ENCODE measurements around the gene KCNH5. TPM values are rescaled to one million over a fixed set of nuclear protein-coding genes. Genes with fewer than 3 reads are reported as not detected.

Gene KCNH5
- polyA plus RNA-seq, 2 of the 4 experiments (the other 2 are of a cell fraction) = 0.01 TPM; not detected in 1

DNA sequence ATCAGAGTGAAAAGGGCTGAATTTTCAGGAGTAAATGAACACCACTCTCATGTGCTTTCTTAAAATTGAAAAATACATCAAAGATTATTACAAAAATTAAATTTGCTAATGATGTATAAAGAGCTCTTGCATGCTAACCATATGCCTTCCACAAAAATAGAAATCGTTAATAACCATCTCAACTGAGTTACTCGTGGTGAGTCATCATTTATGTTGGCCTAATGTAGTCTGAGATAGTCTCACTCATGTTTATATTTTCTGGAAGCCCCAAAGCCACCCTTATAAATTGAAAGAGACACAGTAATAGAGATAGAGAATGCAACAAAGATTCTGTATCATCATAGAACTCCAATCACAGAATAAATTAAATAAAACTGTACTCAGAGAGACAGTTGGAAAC, 131.2 kb downstream of the KCNH5 start:
- Histone ChIP-seq H3K9me3 (no peaks in the 10 kb centered on the region), H3K4me1 (no peaks in the 10 kb centered on the region), H3K4me2 (no peak overlapping the region), H3K27ac (no peak overlapping the region), H3K4me3 (no peak overlapping the region)
- TF ChIP-seq FOSL2 (IDR thresholded peaks at IDR 0.05) = no peak
- peak; percentile 54; the same call in 1 of the 2 replicates for TF ChIP-seq FOSL2 (CRISPR knock-in tag; IDR thresholded peaks at IDR 0.05)
- no peak for TF ChIP-seq CBX8 (IDR thresholded peaks at IDR 0.05)
- no peak for TF ChIP-seq ZFP36 (IDR thresholded peaks at IDR 0.05; ENCODE audit: borderline replicate concordance, partially characterized antibody)
- TF ChIP-seq CHD4 (IDR thresholded peaks at IDR 0.05; ENCODE audit: borderline replicate concordance) = no peak
- no peak for TF ChIP-seq RFX5 (IDR thresholded peaks at IDR 0.05)
- no peak for TF ChIP-seq JUN (IDR thresholded peaks at IDR 0.05)
- FAIRE-seq = no peak
- POLR2A ChIA-PET = no interaction called here
- CTCF ChIA-PET = no interaction called here
- 3% methylated on average over 2 of the region's 2 CpGs for WGBS (ENCODE audit: missing lambda C conversion rate)
- DNase-seq (ENCODE audit: low read depth in 1 of 2, low spot score in 1 of 2) = no peak
- ATAC-seq = no peak

- H3K9me3 ChIP-seq = no peaks in the 10 kb centered on the region
- ChIA-PET CTCF (no interaction called here), POLR2A (no interaction called here)
- DNase-seq (ENCODE audit: low read depth in 1 of 2, low spot score in 1 of 2) (peak in 1 of 2 experiments; percentile 1), FAIRE-seq (no peak), ATAC-seq (no peak)
- H3K27ac ChIP-seq = no peak overlapping the region
- TF ChIP-seq CBX2 (IDR thresholded peaks at IDR 0.05; ENCODE audit: borderline replicate concordance, low read depth) = no peak
- no peak for TF ChIP-seq ZNF302 (CRISPR knock-in tag; IDR thresholded peaks at IDR 0.05)
- TF ChIP-seq, protein P1, sequence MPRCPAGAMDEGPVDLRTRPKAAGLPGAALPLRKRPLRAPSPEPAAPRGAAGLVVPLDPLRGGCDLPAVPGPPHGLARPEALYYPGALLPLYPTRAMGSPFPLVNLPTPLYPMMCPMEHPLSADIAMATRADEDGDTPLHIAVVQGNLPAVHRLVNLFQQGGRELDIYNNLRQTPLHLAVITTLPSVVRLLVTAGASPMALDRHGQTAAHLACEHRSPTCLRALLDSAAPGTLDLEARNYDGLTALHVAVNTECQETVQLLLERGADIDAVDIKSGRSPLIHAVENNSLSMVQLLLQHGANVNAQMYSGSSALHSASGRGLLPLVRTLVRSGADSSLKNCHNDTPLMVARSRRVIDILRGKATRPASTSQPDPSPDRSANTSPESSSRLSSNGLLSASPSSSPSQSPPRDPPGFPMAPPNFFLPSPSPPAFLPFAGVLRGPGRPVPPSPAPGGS (IDR thresholded peaks at IDR 0.05) = no peak
- TF ChIP-seq ZSCAN20 (CRISPR knock-in tag; IDR thresholded peaks at IDR 0.05) = no peak
- TF ChIP-seq JUN (IDR thresholded peaks at IDR 0.05) = no peak
- no peak for TF ChIP-seq TP53 (CRISPR knock-in tag; IDR thresholded peaks at IDR 0.05)
- TF ChIP-seq, protein P2, sequence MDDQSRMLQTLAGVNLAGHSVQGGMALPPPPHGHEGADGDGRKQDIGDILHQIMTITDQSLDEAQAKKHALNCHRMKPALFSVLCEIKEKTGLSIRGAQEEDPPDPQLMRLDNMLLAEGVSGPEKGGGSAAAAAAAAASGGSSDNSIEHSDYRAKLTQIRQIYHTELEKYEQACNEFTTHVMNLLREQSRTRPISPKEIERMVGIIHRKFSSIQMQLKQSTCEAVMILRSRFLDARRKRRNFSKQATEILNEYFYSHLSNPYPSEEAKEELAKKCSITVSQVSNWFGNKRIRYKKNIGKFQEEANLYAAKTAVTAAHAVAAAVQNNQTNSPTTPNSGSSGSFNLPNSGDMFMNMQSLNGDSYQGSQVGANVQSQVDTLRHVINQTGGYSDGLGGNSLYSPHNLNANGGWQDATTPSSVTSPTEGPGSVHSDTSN (IDR thresholded peaks at IDR 0.05) = no peak
- TF ChIP-seq NR3C1 (IDR thresholded peaks at IDR 0.05) = no peak
- no peak for TF ChIP-seq KDM5A (IDR thresholded peaks at IDR 0.05)
- TF ChIP-seq USF2 (IDR thresholded peaks at IDR 0.05) = no peak
- TF ChIP-seq ESRRA (IDR thresholded peaks at IDR 0.05; ENCODE audit: borderline replicate concordance, low read length) = no peak
- WGBS (ENCODE audit: missing lambda C conversion rate) = 19% methylated on average over 1 of the region's 1 CpG
- H3K4me1 ChIP-seq = no peaks in the 10 kb centered on the region
- H3K4me3 ChIP-seq = no peak overlapping the region
- H3K4me2 ChIP-seq = no peak overlapping the region
Observed at GRCh38 chr14:62908506-62908905, 136.8 kb downstream of the KCNH5 start.

GRCh38 chr14:62905566-62905965, 139.7 kb downstream of the KCNH5 start:
- DNase-seq (ENCODE audit: low read depth in 1 of 2, low spot score in 1 of 2) = no peak
- no peak for ATAC-seq
- Histone ChIP-seq H3K4me3 (no peak overlapping the region), H3K4me2 (no peak overlapping the region), H3K4me1 (no peaks in the 10 kb centered on the region), H3K27ac (no peak overlapping the region), H3K9me3 (no peaks in the 10 kb centered on the region)
- 15% methylated on average over 2 of the region's 2 CpGs for WGBS (ENCODE audit: missing lambda C conversion rate)
- FAIRE-seq = no peak
- CTCF ChIA-PET = no interaction called here
- TF ChIP-seq ESRRA (IDR thresholded peaks at IDR 0.05; ENCODE audit: borderline replicate concordance, low read length) = no peak
- TF ChIP-seq TFCP2L1 (CRISPR knock-in tag; IDR thresholded peaks at IDR 0.05) = no peak
- TF ChIP-seq, protein P3, sequence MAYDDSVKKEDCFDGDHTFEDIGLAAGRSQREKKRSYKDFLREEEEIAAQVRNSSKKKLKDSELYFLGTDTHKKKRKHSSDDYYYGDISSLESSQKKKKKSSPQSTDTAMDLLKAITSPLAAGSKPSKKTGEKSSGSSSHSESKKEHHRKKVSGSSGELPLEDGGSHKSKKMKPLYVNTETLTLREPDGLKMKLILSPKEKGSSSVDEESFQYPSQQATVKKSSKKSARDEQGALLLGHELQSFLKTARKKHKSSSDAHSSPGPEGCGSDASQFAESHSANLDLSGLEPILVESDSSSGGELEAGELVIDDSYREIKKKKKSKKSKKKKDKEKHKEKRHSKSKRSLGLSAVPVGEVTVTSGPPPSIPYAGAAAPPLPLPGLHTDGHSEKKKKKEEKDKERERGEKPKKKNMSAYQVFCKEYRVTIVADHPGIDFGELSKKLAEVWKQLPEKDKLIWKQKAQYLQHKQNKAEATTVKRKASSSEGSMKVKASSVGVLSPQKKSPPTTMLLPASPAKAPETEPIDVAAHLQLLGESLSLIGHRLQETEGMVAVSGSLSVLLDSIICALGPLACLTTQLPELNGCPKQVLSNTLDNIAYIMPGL (CRISPR knock-in tag; IDR thresholded peaks at IDR 0.05; ENCODE audit: borderline replicate concordance) = no peak
- no peak for TF ChIP-seq EHF (CRISPR knock-in tag; IDR thresholded peaks at IDR 0.05)
- TF ChIP-seq ZFP36 (IDR thresholded peaks at IDR 0.05; ENCODE audit: borderline replicate concordance, partially characterized antibody) = no peak
- TF ChIP-seq EHMT2 (IDR thresholded peaks at IDR 0.05; ENCODE audit: low read depth) = no peak
- TF ChIP-seq POLR2A (IDR thresholded peaks at IDR 0.05; ENCODE audit: low read length) = no peak
- no peak for TF ChIP-seq RARB (CRISPR knock-in tag; IDR thresholded peaks at IDR 0.05)
- TF ChIP-seq CHD2 (IDR thresholded peaks at IDR 0.05; ENCODE audit: low read length, partially characterized antibody) = no peak
- TF ChIP-seq ZNF302 (CRISPR knock-in tag; IDR thresholded peaks at IDR 0.05) = no peak
- TF ChIP-seq MAFK (IDR thresholded peaks at IDR 0.05; ENCODE audit: partially characterized antibody) = no peak
- TF ChIP-seq USF2 (IDR thresholded peaks at IDR 0.05) = no peak
- no peak for TF ChIP-seq POLR2AphosphoS2 (conservative IDR thresholded peaks at IDR 0.05; ENCODE audit: low read length)
- no peak for TF ChIP-seq RNF2 (IDR thresholded peaks at IDR 0.05; ENCODE audit: borderline replicate concordance, low read depth)
- no peak for TF ChIP-seq CBX8 (IDR thresholded peaks at IDR 0.05)
- TF ChIP-seq, protein P1 (IDR thresholded peaks at IDR 0.05) = no peak
- no peak for TF ChIP-seq ZC3H11A (IDR thresholded peaks at IDR 0.05)
- POLR2A ChIA-PET = no interaction called here

All from A549 (cell line).